IPS-NIHi7 (cell line): ENCODE results near the gene MRPS6.

Source experiments
- DNase-seq: peaks from one replicate; pipeline ENCODE4 v3.0.0; 2012; ENCODE audit warnings: mixed read lengths; ENCODE audit errors: extremely low spot score

MRPS6 gene

GRCh38 chr21:34073032-34073748 lies at the start of gene MRPS6, which contains the start of gene SLC5A3:
Gene MRPS6, plus strand, starts transcription at chr21:34073578. Its CDS starts 123 bp downstream, at chr21:34073701.
Gene SLC5A3, plus strand, starts transcription at chr21:34073578. Its CDS starts 21,621 bp downstream, at chr21:34095199.
- DNase-seq, result peak; percentile 92

- no peak for DNase-seq
These were observed 49.5 kb upstream of the MRPS6 start for GRCh38 chr21:34023691-34024373.

- no peak for DNase-seq
These were observed 49.0 kb upstream of the MRPS6 start for GRCh38 chr21:34024374-34024693.

GRCh38 chr21:34027721-34028461 lies 45.5 kb upstream of the MRPS6 start:
- no peak for DNase-seq

- peak; percentile 87 for DNase-seq
These were observed 43.4 kb upstream of the MRPS6 start for GRCh38 chr21:34029743-34030528.

- DNase-seq, result no peak
These were observed 41.5 kb upstream of the MRPS6 start for GRCh38 chr21:34031835-34032370.

- no peak for DNase-seq
These were observed 38.9 kb upstream of the MRPS6 start for GRCh38 chr21:34034369-34035014.

- DNase-seq, result no peak
These were observed 37.6 kb upstream of the MRPS6 start for GRCh38 chr21:34035619-34036354.

GRCh38 chr21:34037009-34037795 lies 36.2 kb upstream of the MRPS6 start:
- no peak for DNase-seq

- DNase-seq, result peak; percentile 43
These were observed 33.5 kb upstream of the MRPS6 start for GRCh38 chr21:34039678-34040382.

- no peak for DNase-seq
These were observed 30.6 kb upstream of the MRPS6 start for GRCh38 chr21:34042735-34043134.

GRCh38 chr21:34043333-34043732 lies 30.0 kb upstream of the MRPS6 start:
- no peak for DNase-seq

- DNase-seq, result no peak
These were observed 26.5 kb upstream of the MRPS6 start for GRCh38 chr21:34046917-34047316.

- DNase-seq, result no peak
These were observed 25.5 kb upstream of the MRPS6 start for GRCh38 chr21:34047835-34048234.

GRCh38 chr21:34052171-34052570 lies 21.2 kb upstream of the MRPS6 start:
- DNase-seq, result no peak

- no peak for DNase-seq
These were observed 19.1 kb upstream of the MRPS6 start for GRCh38 chr21:34054259-34054658.

GRCh38 chr21:34055615-34056014 lies 17.8 kb upstream of the MRPS6 start:
- no peak for DNase-seq

- DNase-seq, result peak; percentile 44
These were observed 11.4 kb upstream of the MRPS6 start for GRCh38 chr21:34061983-34062382.

- no peak for DNase-seq
These were observed 8.4 kb upstream of the MRPS6 start for GRCh38 chr21:34065027-34065426.
